Activated naive CD4-positive, alpha-beta T cell treated with anti-CD3 and anti-CD28 coated beads, Interleukin-2, amount 50 U/mL, for 24 hours (primary cell): ENCODE measurements around the gene CNPPD1.
A peak's percentile ranks its signal among the peaks of the same experiment; 100 is the strongest.

Experiments used
- H3K27ac Mint-ChIP-seq: one replicate; pipeline ENCODE4 v1.8.0; 2021; ENCODE audit warnings: mild to moderate bottlenecking, mixed read lengths
- H3K27me3 Mint-ChIP-seq: one replicate; pipeline ENCODE4 v1.8.0; 2021; ENCODE audit warnings: mixed read lengths
- H3K36me3 Mint-ChIP-seq: one replicate; pipeline ENCODE4 v1.8.0; 2021; ENCODE audit warnings: mixed read lengths
- H3K4me1 Mint-ChIP-seq: one replicate; pipeline ENCODE4 v1.8.0; 2021; ENCODE audit warnings: mixed read lengths
- H3K4me3 Mint-ChIP-seq: one replicate; pipeline ENCODE4 v1.8.0; 2021; ENCODE audit warnings: mild to moderate bottlenecking, mixed read lengths
- H3K9me3 Mint-ChIP-seq: one replicate; pipeline ENCODE4 v1.8.0; 2021; ENCODE audit warnings: mixed read lengths

Gene CNPPD1

DNA sequence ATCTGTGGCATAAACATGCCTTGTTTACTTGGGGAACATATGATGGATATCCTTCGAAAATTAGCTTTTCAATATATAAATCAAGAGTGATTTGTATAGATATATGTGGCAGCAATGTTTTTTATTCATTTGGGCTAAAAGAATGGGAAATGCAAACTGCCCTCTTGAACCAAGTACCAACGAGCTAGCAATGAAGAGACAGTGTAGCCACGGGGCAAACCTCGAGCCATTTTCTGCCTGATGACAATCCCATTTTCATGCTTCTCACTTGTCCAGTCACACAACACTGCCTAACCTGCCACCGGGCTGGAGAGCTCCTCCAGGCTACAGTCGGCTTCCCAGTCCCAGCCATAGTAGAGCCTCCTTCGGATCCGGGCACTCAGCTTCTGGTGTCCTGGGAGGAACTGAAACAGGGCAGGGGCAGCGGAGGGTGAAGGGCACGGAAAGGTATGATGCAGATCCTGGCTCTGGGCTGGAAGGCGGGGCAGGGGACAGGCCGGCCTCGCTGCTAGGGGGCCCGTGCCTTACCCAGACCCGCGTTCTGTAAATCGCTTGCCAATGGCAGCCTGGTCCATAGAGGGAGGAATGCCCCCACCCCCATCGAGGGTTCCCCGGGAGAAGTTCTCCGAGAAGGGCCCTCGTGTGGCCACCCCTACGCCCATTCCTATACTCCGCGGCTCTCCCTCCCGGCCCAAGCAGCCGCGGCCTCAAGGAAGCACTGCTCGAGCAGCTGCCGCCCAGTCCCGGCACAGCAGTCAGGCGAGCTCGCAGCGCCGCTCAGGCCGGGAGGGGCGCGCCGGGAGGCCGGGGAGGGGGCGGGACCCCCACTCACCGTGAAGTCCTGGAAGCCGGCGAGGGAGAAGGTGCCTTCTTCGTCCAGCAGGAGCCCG lies 552 bp downstream of the CNPPD1 start:
- Mint-ChIP-seq H3K27me3 (no peaks in the 10 kb centered on the region), H3K36me3 (peaks cover 8% of the 10 kb centered on the region), H3K27ac (peak overlapping the region; percentile 72), H3K4me3 (peak overlapping the region; percentile 99), H3K9me3 (no peaks in the 10 kb centered on the region), H3K4me1 (peaks cover 55% of the 10 kb centered on the region)

DNA sequence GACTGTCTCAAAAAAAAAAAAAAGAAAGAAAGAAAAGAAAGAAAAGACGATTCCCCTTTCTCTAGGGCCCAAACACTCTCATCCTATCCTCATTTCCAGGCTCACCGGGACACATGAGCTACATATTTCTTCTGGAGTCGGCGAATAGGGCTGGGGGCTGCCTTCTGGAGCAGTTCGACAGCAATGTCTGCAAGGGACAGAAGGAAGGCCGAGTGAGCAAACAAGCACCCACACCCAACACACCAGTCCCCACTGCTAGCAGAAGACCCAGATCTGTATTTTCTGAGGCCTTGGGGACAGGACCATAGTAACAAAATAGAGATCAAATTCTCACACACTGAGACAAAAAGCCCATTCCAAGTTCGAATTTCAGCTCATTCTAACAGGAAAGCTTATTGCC lies 1.2 kb downstream of the CNPPD1 start:
- H3K27me3 Mint-ChIP-seq = no peaks in the 10 kb centered on the region
- H3K27ac Mint-ChIP-seq = peak overlapping the region; percentile 72
- no peaks in the 10 kb centered on the region for H3K9me3 Mint-ChIP-seq
- peaks cover 49% of the 10 kb centered on the region for H3K4me1 Mint-ChIP-seq
- H3K4me3 Mint-ChIP-seq = peak overlapping the region; percentile 99
- peaks cover 6% of the 10 kb centered on the region for H3K36me3 Mint-ChIP-seq

DNA sequence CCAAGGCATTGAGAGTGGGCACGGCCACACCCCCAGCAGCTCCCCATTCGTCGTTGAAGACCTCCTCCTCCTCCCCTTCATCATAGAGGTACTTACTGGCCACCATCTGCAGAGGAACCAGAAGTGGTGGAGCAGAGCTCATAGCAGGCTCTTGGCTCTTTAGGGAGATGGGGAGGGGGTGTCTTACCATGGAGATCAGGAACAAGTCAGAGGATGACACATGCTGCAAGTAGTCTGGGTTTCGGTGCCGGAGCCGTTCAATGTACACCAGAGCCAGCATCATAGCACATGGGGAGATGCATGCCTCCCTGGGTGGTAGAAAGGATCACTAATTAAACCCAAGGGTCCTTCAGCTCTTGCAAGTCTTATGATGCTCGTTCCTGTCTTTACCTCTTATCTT lies 1.9 kb downstream of the CNPPD1 start:
- Mint-ChIP-seq H3K36me3 (peaks cover 6% of the 10 kb centered on the region), H3K9me3 (no peaks in the 10 kb centered on the region), H3K4me1 (peaks cover 44% of the 10 kb centered on the region), H3K27me3 (no peaks in the 10 kb centered on the region), H3K4me3 (peak overlapping the region; percentile 99), H3K27ac (peak overlapping the region; percentile 96)

DNA sequence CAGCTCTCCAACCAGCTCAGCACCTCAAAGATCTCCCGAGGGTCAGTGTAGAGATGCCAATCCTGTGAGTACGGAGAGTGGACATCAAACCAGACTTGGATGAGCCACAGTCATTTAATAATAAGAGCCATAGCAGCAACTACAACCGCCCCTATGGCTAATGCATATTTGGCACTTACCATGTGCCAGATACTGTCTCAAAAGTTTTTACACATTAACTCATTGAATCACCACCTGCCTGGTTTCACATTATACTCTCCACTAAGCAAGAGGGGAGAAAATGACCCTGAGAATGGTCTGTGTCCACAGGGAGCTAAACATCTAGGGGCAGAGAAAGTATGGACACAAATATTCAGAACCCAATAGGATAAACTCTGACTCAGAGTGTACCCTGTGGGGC lies 2.6 kb downstream of the CNPPD1 start:
- H3K4me1 Mint-ChIP-seq = peaks cover 38% of the 10 kb centered on the region
- peak overlapping the region; percentile 96 for H3K27ac Mint-ChIP-seq
- peaks cover 6% of the 10 kb centered on the region for H3K36me3 Mint-ChIP-seq
- no peaks in the 10 kb centered on the region for H3K9me3 Mint-ChIP-seq
- peak overlapping the region; percentile 99 for H3K4me3 Mint-ChIP-seq
- H3K27me3 Mint-ChIP-seq = no peaks in the 10 kb centered on the region

DNA sequence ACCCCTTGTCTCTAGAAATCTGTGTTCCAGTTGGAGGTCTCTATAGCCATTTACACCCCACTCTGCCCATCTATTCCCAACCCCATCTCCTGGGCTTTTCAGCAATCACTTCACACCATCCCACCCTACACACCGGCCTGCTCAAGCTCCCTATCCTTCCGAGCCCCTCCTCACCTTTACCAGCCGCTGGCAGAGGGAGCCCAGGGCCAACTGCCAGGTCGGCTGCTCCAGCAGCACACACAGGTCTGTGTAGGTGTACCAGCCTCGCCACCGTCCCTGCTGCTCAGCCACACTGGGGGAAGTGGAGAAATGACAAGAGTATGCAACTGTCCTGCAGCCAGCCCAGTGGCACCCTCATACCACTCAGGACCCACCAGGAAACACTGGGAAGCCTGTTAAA lies 3.5 kb downstream of the CNPPD1 start:
- no peak overlapping the region for H3K4me3 Mint-ChIP-seq
- no peak overlapping the region for H3K27ac Mint-ChIP-seq
- no peaks in the 10 kb centered on the region for H3K27me3 Mint-ChIP-seq
- no peaks in the 10 kb centered on the region for H3K9me3 Mint-ChIP-seq
- peaks cover 32% of the 10 kb centered on the region for H3K4me1 Mint-ChIP-seq
- peaks cover 6% of the 10 kb centered on the region for H3K36me3 Mint-ChIP-seq

DNA sequence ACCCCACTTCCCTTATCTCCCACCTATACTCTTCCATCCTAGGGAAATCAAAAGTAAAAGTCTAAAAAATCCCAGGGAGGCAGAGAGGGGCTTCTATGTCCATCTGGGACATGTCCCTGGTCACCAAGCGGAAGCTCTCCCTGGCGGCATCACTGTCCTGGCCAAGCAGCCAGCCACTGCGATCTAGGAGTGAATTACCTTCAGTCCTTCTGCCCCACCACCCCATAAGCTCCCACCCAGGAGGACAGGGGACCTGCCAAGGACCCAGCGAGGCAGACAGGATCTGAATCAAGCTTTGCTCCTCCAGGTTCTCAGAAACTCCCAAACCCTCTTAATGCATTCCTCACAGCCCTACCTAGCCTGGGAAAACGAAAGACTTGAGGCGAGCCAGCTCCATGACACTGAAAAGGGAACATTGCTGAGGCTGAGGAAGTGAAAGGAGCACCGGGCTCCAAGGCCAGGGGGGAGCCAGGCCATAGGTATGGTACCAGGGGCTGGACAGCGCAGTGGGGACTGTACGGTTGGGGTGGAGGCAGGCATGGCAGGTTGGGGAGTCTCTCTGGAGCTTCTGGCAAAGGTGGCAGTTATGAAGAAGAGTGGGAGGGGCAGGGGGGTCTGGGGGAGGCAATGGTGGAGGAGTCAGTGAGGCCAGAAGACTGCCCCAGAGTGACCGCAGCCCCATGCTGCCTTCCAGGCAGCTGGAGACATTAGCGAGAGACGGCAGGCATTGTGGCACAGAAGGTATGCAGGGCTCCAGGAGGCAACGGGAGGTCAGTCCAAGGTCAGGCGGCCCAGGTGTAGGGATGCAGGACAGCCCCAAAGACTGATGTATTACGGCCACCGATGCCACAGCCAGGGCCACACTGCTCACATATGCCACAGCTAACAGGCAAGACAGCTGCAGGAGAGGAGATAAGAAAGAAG lies 4.2 kb downstream of the CNPPD1 start:
- H3K4me3 Mint-ChIP-seq = no peak overlapping the region
- H3K27me3 Mint-ChIP-seq = no peaks in the 10 kb centered on the region
- no peaks in the 10 kb centered on the region for H3K9me3 Mint-ChIP-seq
- peaks cover 6% of the 10 kb centered on the region for H3K36me3 Mint-ChIP-seq
- peaks cover 29% of the 10 kb centered on the region for H3K4me1 Mint-ChIP-seq
- H3K27ac Mint-ChIP-seq = no peak overlapping the region

DNA sequence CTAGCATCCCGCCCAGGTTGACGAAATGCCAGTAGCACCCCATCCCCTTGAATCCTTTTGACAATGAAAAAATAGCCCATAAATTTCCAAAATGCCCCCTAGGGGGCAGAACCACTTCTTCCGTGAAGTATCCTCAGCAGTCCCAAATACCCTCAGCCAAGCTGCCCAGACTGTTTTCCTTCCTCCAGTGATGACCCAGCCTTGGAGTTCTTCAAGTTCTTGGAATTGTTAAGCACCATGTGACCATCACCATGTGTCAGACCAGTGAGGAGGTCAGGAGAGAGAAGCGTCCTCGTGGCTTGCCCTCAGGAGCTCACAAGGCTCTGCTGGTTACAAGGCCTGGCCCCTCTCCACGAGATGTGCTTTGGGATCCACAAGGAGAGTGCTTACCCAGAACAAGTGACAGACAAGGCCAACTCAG lies 5.5 kb downstream of the CNPPD1 start:
- Mint-ChIP-seq H3K36me3 (peaks cover 6% of the 10 kb centered on the region), H3K4me3 (no peak overlapping the region), H3K27ac (no peak overlapping the region), H3K9me3 (no peaks in the 10 kb centered on the region), H3K4me1 (peaks cover 27% of the 10 kb centered on the region), H3K27me3 (no peaks in the 10 kb centered on the region)

DNA sequence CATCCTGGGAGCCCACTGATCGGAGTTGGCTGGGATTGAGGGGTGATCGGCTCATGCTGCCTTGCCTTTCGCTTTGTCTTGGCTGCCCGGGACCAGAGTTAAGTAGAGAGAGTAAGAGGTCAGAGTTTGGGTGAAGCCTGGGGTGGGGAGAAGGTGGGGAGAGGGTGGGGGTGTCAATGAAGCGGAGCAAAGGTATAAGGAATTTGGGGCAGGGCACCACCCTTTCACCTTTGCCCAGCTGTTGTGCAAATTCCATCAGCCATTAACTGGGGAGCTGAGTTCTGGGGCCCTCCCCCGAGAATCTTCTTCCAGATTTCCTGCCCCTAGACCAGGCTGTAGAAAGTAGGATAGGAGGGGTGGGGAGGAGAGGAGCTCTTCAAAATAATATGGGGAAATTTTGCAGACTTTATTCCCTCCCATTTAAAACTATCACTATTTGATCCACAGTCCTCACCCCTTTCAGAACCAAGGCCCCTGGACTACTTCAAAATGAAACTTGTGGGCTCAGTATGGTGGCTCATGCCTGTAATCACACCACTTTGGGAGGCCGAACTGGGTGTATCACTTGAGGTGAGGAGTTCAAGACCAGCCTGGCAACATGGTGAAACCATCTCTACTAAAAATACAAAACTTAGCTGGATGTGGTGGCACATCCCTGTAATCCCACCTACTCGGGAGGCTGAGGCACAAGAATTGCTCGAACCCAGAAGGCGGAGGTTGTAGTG lies 6.6 kb downstream of the CNPPD1 start, which contains the start of gene SLC23A3:
TSS of gene SLC23A3 (minus strand) at position 100 of the 725 bp plus-strand sequence. CDS start at position 55, 45 bp downstream.
- Mint-ChIP-seq H3K27me3 (no peaks in the 10 kb centered on the region), H3K27ac (peak within 1 kb of the TSS; percentile 68), H3K9me3 (no peaks in the 10 kb centered on the region), H3K4me1 (peaks cover 17% of the 10 kb centered on the region), H3K4me3 (no peak within 1 kb of the TSS), H3K36me3 (peaks cover 6% of the 10 kb centered on the region)

DNA sequence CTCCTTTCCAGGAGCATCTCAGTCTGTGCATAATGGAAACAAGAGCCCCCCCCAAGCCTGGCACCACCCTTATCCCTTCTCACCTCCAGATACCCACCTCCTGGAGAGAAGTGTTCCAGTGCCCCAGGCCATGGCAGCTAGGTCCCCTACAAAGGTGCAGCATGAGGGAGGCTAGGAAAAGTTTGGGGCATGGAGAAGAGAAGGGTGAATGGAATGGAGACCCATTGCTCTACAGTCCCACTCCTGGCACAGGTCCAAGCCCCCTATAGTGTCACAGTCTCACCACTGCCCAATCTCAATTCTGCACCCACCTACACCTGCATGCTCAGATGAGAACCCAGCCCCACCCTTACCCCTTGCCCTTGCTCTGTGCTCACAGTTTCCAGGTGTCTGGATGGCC lies 7.8 kb downstream of the CNPPD1 start:
- Mint-ChIP-seq H3K4me3 (no peak overlapping the region), H3K4me1 (peaks cover 6% of the 10 kb centered on the region), H3K27ac (no peak overlapping the region), H3K27me3 (no peaks in the 10 kb centered on the region), H3K36me3 (peaks cover under 1% of the 10 kb centered on the region), H3K9me3 (no peaks in the 10 kb centered on the region)

DNA sequence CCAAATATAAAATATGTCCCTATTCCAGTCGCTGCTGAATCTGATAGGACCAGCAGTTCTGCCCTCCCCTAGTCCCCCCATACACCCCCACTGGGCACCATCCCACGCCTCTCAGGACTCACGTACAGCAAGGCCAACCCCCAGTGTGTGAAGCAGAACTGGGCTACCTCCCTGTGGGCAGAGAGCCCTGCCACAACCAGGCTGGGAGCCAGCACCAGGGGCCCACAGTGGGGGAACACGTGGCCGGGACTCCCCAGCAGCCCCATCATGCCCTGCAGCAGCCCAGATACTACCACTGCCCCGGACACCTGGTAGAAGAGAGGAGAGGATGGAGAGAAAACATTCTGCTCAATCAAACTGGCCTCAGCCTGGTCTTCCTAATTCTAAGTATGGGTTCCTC lies 8.2 kb downstream of the CNPPD1 start:
- no peaks in the 10 kb centered on the region for H3K36me3 Mint-ChIP-seq
- no peaks in the 10 kb centered on the region for H3K9me3 Mint-ChIP-seq
- H3K4me3 Mint-ChIP-seq = no peak overlapping the region
- no peak overlapping the region for H3K27ac Mint-ChIP-seq
- H3K4me1 Mint-ChIP-seq = peaks cover 4% of the 10 kb centered on the region
- H3K27me3 Mint-ChIP-seq = no peaks in the 10 kb centered on the region

DNA sequence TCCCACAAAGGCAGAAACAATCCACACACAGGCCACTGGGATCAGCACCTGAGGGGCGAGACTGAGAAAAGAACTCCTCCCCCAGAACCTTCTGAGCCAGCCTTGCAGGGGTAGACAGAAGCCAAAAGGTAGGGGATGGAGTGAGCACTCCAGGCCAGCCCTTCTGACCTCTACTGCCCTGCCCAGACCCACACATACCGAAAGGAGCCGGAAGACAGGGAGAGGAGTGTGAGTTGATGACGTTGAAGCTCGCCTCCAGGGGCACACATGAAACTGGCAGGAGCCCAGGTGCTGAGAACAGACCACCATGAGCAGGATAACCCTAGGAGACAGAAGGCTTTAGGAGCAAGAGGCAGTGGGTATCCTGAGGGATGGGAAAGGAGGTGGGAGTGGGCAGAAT lies 8.7 kb downstream of the CNPPD1 start:
- Mint-ChIP-seq H3K36me3 (no peaks in the 10 kb centered on the region), H3K27me3 (no peaks in the 10 kb centered on the region), H3K27ac (no peak overlapping the region), H3K9me3 (no peaks in the 10 kb centered on the region), H3K4me3 (no peak overlapping the region), H3K4me1 (peaks cover 4% of the 10 kb centered on the region)

DNA sequence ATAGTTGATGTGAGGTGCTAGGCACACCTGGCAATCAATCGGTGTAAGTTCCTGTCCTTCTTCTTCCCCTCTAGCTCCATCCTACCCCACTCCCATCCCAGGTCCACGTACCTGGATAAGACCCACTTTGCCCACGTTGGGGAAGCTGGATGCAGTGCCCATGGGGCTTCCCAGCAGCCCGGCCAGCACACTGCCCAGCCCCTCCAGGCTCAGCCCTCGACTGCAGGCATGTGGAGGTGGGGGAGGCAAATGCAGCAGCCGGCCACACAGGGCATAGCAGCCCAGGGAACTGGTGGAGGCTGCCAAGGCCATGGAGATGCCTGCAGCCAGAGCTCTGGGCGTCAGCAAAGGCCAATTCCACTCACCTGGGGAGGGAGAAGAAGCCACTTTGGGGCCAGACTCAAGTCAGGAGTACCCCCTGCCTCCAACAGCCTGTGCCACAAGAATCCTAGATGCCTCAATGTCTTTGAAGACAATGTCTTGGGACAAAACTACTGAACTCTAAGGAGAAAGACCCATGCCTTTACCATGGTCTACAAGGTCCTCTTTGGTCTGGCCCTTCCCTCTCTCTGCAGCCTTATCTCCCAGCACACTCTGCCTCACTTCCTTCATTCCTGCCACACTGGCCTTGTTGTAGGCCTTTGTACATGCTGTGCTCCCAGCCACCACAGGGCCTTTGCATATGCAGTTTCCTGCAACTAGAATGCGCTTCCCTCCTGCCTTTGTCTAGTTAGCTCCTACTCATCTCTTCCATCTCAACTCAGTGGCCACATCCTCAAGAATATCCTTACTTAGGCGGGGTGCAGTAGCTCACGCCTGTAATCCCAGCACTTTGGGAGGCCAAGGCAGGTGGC lies 11.4 kb downstream of the CNPPD1 start:
- peaks cover 12% of the 10 kb centered on the region for H3K4me1 Mint-ChIP-seq
- no peak overlapping the region for H3K4me3 Mint-ChIP-seq
- no peaks in the 10 kb centered on the region for H3K9me3 Mint-ChIP-seq
- no peaks in the 10 kb centered on the region for H3K27me3 Mint-ChIP-seq
- no peak overlapping the region for H3K27ac Mint-ChIP-seq
- H3K36me3 Mint-ChIP-seq = no peaks in the 10 kb centered on the region

DNA sequence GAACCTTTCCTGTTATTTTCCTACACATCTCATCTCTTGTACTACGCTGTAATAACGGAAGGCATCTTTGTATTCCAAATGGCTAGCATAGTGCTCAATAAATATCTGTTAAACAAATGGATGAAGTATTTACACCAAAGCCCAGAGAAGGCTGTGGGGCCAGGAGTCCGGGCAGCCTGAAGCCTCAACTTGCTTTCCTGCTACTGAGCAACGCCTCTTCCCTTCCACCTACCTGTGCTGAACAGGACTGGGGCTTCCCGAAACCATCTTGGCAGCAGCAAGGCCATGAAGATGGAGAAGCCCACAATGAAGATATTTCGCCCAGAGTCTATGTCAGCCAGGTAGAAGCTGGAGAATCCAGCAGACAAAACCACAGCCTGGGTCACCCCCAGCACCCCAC lies 13.6 kb downstream of the CNPPD1 start:
- Mint-ChIP-seq H3K36me3 (no peaks in the 10 kb centered on the region), H3K4me3 (no peak overlapping the region), H3K27ac (no peak overlapping the region), H3K4me1 (peaks cover 25% of the 10 kb centered on the region), H3K9me3 (no peaks in the 10 kb centered on the region), H3K27me3 (no peaks in the 10 kb centered on the region)

DNA sequence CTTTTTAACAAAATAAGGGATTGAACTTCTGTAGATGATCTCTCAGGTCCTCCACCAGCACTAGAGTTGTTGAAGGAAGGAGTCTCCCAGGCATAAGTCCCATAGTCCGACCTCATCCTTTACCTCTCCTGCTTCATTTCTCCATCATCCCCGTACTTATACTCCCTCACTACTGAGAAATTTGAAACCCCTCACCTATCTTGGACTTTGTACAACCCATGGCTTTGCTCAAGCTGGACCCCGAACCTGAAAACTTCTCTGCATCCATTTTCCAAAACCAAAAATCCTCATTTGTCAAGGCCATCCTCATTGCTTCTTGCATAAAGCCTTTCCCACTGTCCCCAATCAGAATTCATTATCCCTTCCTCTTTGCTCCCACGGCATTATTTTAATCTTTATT lies 15.6 kb downstream of the CNPPD1 start:
- Mint-ChIP-seq H3K9me3 (no peaks in the 10 kb centered on the region), H3K27me3 (no peaks in the 10 kb centered on the region), H3K27ac (peak overlapping the region; percentile 100)

More for the DNA sequence above, 15.6 kb downstream of the CNPPD1 start:
- H3K4me1 Mint-ChIP-seq = peaks cover 25% of the 10 kb centered on the region
- H3K4me3 Mint-ChIP-seq = peak overlapping the region; percentile 94
- peaks cover 2% of the 10 kb centered on the region for H3K36me3 Mint-ChIP-seq
